Uterus (tissue), 2 donors: ENCODE results near the gene RAVER2.

Experiments used
- POLR2A ChIP-seq, 2 donors: fragments of 450-650 bp; IDR thresholded peaks; one replicate each; pipeline ENCODE4 v1.6.1; 2016; ENCODE audit warnings: antibody characterized with exemption in 2 of 2, mild to moderate bottlenecking in 1 of 2, moderate library complexity in 1 of 2
- TF ChIP-seq, protein P1 (sequence below), 4 experiments: fragments of 200-600 bp in 2 of 4; fragments of 450-650 bp in 2 of 4; sonication (generic) in 2 of 4; IDR thresholded peaks; one replicate each; pipeline ENCODE4 v1.5.1; 2016 to 2019; ENCODE audit warnings: antibody characterized with exemption in 4 of 4, mild to moderate bottlenecking in 2 of 4, moderate library complexity in 1 of 4

DNA sequence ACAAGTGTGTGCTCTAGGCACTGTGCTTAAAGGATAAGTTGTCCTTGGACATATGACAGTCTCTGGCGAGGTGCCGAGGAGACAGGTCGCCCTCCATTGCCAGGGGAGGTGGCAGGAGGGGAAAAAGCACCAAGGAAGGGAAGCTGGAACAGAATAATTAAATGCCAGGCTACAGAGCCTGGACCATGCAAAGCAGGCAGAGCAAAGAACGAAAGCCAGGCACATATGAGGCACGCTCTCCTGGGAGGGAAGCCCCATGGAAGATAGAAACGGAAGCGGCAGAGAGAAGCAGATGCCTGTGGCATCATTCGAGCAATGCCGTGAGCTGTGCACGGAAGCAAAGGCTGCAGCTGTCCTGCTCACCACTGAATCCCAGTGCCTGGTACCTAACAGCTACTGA, 130.2 kb downstream of the RAVER2 start:
- TF ChIP-seq, protein P1, sequence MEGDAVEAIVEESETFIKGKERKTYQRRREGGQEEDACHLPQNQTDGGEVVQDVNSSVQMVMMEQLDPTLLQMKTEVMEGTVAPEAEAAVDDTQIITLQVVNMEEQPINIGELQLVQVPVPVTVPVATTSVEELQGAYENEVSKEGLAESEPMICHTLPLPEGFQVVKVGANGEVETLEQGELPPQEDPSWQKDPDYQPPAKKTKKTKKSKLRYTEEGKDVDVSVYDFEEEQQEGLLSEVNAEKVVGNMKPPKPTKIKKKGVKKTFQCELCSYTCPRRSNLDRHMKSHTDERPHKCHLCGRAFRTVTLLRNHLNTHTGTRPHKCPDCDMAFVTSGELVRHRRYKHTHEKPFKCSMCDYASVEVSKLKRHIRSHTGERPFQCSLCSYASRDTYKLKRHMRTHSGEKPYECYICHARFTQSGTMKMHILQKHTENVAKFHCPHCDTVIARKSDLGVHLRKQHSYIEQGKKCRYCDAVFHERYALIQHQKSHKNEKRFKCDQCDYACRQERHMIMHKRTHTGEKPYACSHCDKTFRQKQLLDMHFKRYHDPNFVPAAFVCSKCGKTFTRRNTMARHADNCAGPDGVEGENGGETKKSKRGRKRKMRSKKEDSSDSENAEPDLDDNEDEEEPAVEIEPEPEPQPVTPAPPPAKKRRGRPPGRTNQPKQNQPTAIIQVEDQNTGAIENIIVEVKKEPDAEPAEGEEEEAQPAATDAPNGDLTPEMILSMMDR (IDR thresholded peaks at IDR 0.05) = no peak
- no peak for TF ChIP-seq POLR2A (IDR thresholded peaks at IDR 0.05)
